HG02970 (cell line): ENCODE results near the gene ATAD3B.
"Not testable (repeated sequence)": the region's sequence is repeated elsewhere in the genome, so short reads cannot be mapped to it uniquely, and the experiment has no call there.

ENCODE experiments used
- ATAC-seq: cut with Tn5 transposase; IDR thresholded peaks from one replicate; pipeline ENCODE4 v1.9.1; 2021; ENCODE audit warnings: mild to moderate bottlenecking, moderate library complexity, moderate number of reproducible peaks; ENCODE audit not compliant: unreplicated experiment, low FRiP score

ATAD3B gene

GRCh38 chr1:1449099-1449739, 22.3 kb upstream of the ATAD3B start, which contains the start of gene ATAD3C:
Gene ATAD3C, plus strand, starts transcription at chr1:1449689. Its CDS starts 995 bp downstream, at chr1:1450684.
- no peak for ATAC-seq

GRCh38 chr1:1450616-1451015, 20.9 kb upstream of the ATAD3B start:
- ATAC-seq, result not testable (repeated sequence)

GRCh38 chr1:1451696-1452364, 19.7 kb upstream of the ATAD3B start:
- no peak for ATAC-seq

GRCh38 chr1:1452365-1452739, 19.2 kb upstream of the ATAD3B start:
- ATAC-seq, result not testable (repeated sequence)

- no peak for ATAC-seq
Observed at GRCh38 chr1:1452882-1453281, 18.7 kb upstream of the ATAD3B start.

- not testable (repeated sequence) for ATAC-seq
Observed at GRCh38 chr1:1454286-1455056, 17.1 kb upstream of the ATAD3B start.

- no peak for ATAC-seq
Observed at GRCh38 chr1:1455366-1455884, 16.1 kb upstream of the ATAD3B start.

GRCh38 chr1:1455934-1456333, 15.6 kb upstream of the ATAD3B start:
- ATAC-seq, result not testable (repeated sequence)

GRCh38 chr1:1456683-1457255, 14.8 kb upstream of the ATAD3B start:
- ATAC-seq, result not testable (repeated sequence)

- ATAC-seq, result not testable (repeated sequence)
Observed at GRCh38 chr1:1459156-1459555, 12.4 kb upstream of the ATAD3B start.

GRCh38 chr1:1459711-1460110, 11.9 kb upstream of the ATAD3B start:
- ATAC-seq, result not testable (repeated sequence)

- no peak for ATAC-seq
Observed at GRCh38 chr1:1460540-1461130, 10.9 kb upstream of the ATAD3B start.

GRCh38 chr1:1461721-1462317, 9.7 kb upstream of the ATAD3B start:
- no peak for ATAC-seq

- ATAC-seq, result no peak
Observed at GRCh38 chr1:1462318-1462966, 9.1 kb upstream of the ATAD3B start.

GRCh38 chr1:1463312-1463711, 8.3 kb upstream of the ATAD3B start:
- ATAC-seq, result no peak

GRCh38 chr1:1468196-1468985, 3.2 kb upstream of the ATAD3B start:
- not testable (repeated sequence) for ATAC-seq

- no peak for ATAC-seq
Observed at GRCh38 chr1:1470626-1471388, 758 bp upstream of the ATAD3B start.
